K562 (cell line): ENCODE measurements around the gene PFDN2. TPM values are rescaled to one million over a fixed set of nuclear protein-coding genes. Genes with fewer than 3 reads are reported as not detected.

Experiments used
- FOS ChIP-seq: IDR thresholded peaks from 3 replicates; pipeline ENCODE4 v1.6.1; 2011; ENCODE audit not compliant: insufficient read length; ENCODE audit errors: extremely low read depth
- HSF4 ChIP-seq: fragments of 250-450 bp; sonication (Bioruptor Pico); IDR thresholded peaks from 2 replicates; pipeline ENCODE4 v2.1.2; 2022; ENCODE audit warnings: mild to moderate bottlenecking, moderate library complexity, borderline replicate concordance
- KDM2B ChIP-seq: fragments of 250-450 bp; sonication (Bioruptor Pico); IDR thresholded peaks from 2 replicates; pipeline ENCODE4 v1.8.0; 2021; ENCODE audit warnings: mild to moderate bottlenecking, moderate library complexity
- NCOR1 ChIP-seq: fragments of 450-650 bp; IDR thresholded peaks from 2 replicates; pipeline ENCODE4 v1.6.1; 2016; ENCODE audit warnings: mild to moderate bottlenecking, moderate library complexity
- NEUROD1 ChIP-seq: fragments of 150-350 bp; IDR thresholded peaks from 2 replicates; pipeline ENCODE4 v1.6.1; 2014; ENCODE audit warnings: borderline replicate concordance, low read length, low read depth; ENCODE audit not compliant: partially characterized antibody
- NFIC ChIP-seq: fragments of 450-650 bp; IDR thresholded peaks from 2 replicates; pipeline ENCODE4 v1.6.1; 2017; ENCODE audit warnings: mild to moderate bottlenecking, inconsistent platforms
- POLR2AphosphoS5 ChIP-seq: IDR thresholded peaks from 2 replicates; pipeline ENCODE4 v1.6.1; 2011; ENCODE audit warnings: mild to moderate bottlenecking, low read depth, low read length, moderate library complexity; ENCODE audit not compliant: control insufficient read depth, insufficient read depth
- SMARCB1 ChIP-seq: IDR thresholded peaks from 2 replicates; pipeline ENCODE4 v1.6.1; 2011; ENCODE audit warnings: improper control_type of control experiment, low read depth; ENCODE audit not compliant: insufficient read length
- TFAP4 ChIP-seq: sonication (generic); formaldehyde crosslinking; IDR thresholded peaks from 2 replicates; pipeline ENCODE4 v1.8.0; 2022; ENCODE audit warnings: missing genetic modification reagents, mild to moderate bottlenecking, moderate library complexity, borderline replicate concordance
- THAP12 ChIP-seq: fragments of 250-450 bp; sonication (Bioruptor Pico); IDR thresholded peaks from 2 replicates; pipeline ENCODE4 v1.9.0; 2021; ENCODE audit warnings: mild to moderate bottlenecking, inconsistent platforms
- TOE1 ChIP-seq, 2 experiments: fragments of 450-650 bp in 1 of 2; sonication (generic) in 1 of 2; formaldehyde crosslinking in 1 of 2; IDR thresholded peaks; 2 replicates each; pipeline versions ENCODE4 v1.7.1 to v1.8.0; 2016 to 2022; ENCODE audit warnings: borderline replicate concordance in 2 of 2, mild to moderate bottlenecking in 2 of 2, antibody characterized with exemption in 1 of 2, inconsistent platforms in 1 of 2, low read depth in 1 of 2, missing genetic modification reagents in 1 of 2, moderate library complexity in 1 of 2
- polyA plus RNA-seq, 8 experiments: library from polyadenylated mRNA; depleted of rRNA in 4 of 8; stranded (reverse) in 5 of 8; unstranded in 3 of 8; fragments of >200 nt; fragmentation: Nextera tagmentation in 2 of 8; fragmentation: Illumina TruSeq in 1 of 8; extraction: Ambion mirVana in 2 of 8; extraction: Trizol in 1 of 8; gene quantifications; 2 replicates each; pipeline versions ENCODE4 v1.2.1 to v1.2.3, GENCODE V29; 2011 to 2014; ENCODE audit warnings: inconsistent platforms in 1 of 8, missing spikeins in 1 of 8
- total RNA-seq, 7 experiments: library from RNA; depleted of rRNA in 6 of 7; stranded (reverse); fragments of >200 nt in 6 of 7; fragmentation: Illumina TruSeq in 2 of 7; extraction: Trizol in 2 of 7; gene quantifications; 2 replicates each; pipeline versions ENCODE4 v1.2.1 to v1.2.3, GENCODE V29; 2011 to 2021; ENCODE audit warnings: low replicate concordance in 1 of 7
- TF ChIP-seq, protein P1 (sequence below): sonication (generic); formaldehyde crosslinking; IDR thresholded peaks from 2 replicates; pipeline ENCODE4 v1.4.0; 2020; ENCODE audit warnings: mild to moderate bottlenecking, missing genetic modification reagents

Gene PFDN2
- total and polyA plus RNA-seq, 9 of the 15 experiments (the other 6 are each of a cell fraction or from before 2014, with no cell fraction given): 50.2 to 361 (median 144) TPM

DNA sequence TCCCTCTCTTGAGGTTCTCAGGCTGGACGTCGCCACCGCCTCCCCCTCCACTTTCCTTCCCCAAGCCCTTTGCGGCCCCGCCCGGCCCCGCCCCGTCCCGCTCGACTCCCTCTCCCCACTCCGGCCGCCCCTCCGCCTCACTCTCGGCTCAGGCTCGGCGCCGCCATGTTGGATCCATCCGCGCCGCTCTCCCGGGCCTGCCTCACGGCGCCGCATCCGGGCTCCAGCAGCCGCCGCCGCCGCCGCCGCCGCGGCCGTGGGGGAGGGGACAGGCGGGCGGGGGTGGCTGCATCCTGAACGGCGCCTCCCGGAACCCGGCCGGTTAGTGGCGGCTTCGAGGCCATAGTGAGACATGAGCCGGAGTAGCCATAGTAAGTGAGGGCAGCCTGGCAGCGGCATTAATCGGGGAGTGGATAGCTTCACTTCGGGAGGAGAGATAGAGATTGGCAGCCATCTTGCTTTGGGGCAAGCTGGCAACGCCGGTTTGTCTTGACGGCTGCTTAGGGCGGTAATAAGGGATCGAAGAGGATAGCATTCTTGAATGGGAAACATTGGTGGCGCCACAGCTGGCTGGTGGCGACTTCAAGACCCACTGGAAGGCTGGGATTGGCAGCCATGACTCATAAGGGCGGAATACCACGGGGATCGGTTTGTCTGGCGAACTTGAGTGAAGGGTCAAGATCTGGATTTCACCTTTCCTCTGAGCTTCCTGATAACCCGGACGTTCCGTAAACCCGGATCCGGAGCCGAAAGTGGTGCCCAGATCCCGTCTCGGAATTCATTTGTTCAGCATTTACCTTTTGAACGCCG, 14.8 kb upstream of the PFDN2 start, which contains the start of gene DEDD (continued):
- TF ChIP-seq TOE1 (IDR thresholded peaks at IDR 0.05; ENCODE audit: borderline replicate concordance) (no peak), TOE1 (CRISPR knock-in tag; IDR thresholded peaks at IDR 0.05; ENCODE audit: borderline replicate concordance, low read depth) (no peak), POLR2AphosphoS5 (peak; percentile 67), HSF4 (CRISPR knock-in tag) (no peak), FOS (no peak), THAP12 (no peak), KDM2B (no peak), NFIC (no peak), SMARCB1 (no peak), NEUROD1 (peak; percentile 47), TFAP4 (CRISPR knock-in tag) (peak; percentile 96), NCOR1 (peak; percentile 21; the same call in 1 of the 2 replicates)
- TF ChIP-seq, protein P1, sequence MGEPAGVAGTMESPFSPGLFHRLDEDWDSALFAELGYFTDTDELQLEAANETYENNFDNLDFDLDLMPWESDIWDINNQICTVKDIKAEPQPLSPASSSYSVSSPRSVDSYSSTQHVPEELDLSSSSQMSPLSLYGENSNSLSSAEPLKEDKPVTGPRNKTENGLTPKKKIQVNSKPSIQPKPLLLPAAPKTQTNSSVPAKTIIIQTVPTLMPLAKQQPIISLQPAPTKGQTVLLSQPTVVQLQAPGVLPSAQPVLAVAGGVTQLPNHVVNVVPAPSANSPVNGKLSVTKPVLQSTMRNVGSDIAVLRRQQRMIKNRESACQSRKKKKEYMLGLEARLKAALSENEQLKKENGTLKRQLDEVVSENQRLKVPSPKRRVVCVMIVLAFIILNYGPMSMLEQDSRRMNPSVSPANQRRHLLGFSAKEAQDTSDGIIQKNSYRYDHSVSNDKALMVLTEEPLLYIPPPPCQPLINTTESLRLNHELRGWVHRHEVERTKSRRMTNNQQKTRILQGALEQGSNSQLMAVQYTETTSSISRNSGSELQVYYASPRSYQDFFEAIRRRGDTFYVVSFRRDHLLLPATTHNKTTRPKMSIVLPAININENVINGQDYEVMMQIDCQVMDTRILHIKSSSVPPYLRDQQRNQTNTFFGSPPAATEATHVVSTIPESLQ: no peak
